HG02763 (cell line): ENCODE measurements around the gene MRTFA.
"Not testable (repeated sequence)": the region's sequence is repeated elsewhere in the genome, so short reads cannot be mapped to it uniquely, and the experiment has no call there.

ENCODE experiments used
- ATAC-seq: cut with Tn5 transposase; IDR thresholded peaks from one replicate; pipeline ENCODE4 v1.9.1; 2021; ENCODE audit warnings: mild to moderate bottlenecking, moderate library complexity; ENCODE audit not compliant: unreplicated experiment

Gene MRTFA

GRCh38 chr22:40500465-40500786, 136.1 kb downstream of the MRTFA start:
- not testable (repeated sequence) for ATAC-seq

DNA sequence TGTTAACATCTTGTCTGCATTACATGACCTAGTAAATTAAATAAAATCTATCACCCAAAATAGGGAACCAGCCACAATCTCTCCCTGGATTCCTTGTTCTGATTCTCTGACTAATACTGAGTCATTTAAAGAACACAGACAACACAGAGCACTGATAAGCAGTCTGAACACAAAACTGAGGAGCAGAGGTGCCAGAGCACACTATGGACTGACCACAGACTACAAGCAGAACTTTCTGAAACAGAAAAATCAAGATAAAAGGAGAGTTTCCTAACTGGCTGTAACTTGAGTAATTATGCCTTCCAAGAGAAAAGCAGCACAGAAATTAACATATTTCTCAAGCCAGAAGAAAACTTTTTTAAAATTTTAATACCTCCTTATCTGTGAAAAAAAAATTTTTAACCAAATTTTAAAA, 137.3 kb downstream of the MRTFA start:
- no peak for ATAC-seq

- no peak for ATAC-seq
These were observed 137.9 kb downstream of the MRTFA start for GRCh38 chr22:40498420-40499208.

- ATAC-seq: no peak
These were observed 143.1 kb downstream of the MRTFA start for GRCh38 chr22:40493441-40493840.

- peak; percentile 86 for ATAC-seq
These were observed 144.4 kb downstream of the MRTFA start for GRCh38 chr22:40491990-40492631.

DNA sequence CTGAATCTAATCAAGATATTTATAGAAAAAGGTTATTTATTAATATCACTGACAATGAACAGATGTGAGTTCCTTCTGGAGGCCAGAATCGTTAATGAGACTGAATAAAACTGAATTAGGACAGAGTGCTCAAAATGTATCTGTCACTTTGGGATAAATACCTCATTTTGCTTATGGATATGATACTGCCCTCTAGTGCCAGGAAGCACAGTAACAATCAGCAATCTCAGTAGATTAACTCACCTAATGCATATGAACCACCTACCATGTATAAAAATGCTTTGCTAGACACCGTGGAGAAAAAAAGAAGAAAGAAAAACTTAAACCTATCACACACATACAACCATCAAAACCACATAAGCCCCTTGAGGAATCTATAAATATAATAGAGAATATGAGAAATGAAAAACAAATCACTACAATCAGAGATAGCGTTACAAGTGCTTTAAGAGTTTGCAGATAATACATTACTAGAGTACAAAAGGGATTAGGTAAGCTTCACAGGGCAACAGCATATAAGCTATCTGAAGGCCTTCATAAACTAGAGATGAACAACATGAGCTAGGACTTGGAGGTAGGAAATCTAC, 148.8 kb downstream of the MRTFA start:
- no peak for ATAC-seq

- ATAC-seq: no peak
These were observed 149.4 kb downstream of the MRTFA start for GRCh38 chr22:40486962-40487602.

- no peak for ATAC-seq
These were observed 150.5 kb downstream of the MRTFA start for GRCh38 chr22:40485813-40486667.

GRCh38 chr22:40484906-40485669, 151.4 kb downstream of the MRTFA start:
- no peak for ATAC-seq

DNA sequence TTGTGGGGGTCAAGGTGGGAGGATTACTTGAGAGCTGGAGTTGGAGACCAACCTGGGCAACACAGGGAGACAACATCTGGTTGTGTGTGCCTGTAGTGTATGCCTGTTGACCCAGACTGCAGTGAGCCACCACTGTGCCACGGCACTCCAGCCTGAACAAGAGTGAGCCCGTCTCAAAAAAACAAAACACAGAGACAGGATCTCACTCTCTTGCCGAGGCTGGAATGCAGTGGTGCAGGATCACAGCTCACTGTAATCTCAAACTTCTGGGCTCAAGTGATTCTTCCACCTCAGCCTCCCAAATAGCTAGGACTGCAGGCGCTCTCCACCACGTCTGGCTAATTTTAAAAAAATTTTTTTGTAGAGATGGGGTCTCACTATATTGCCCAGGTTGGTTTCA, 153.6 kb downstream of the MRTFA start:
- no peak for ATAC-seq

DNA sequence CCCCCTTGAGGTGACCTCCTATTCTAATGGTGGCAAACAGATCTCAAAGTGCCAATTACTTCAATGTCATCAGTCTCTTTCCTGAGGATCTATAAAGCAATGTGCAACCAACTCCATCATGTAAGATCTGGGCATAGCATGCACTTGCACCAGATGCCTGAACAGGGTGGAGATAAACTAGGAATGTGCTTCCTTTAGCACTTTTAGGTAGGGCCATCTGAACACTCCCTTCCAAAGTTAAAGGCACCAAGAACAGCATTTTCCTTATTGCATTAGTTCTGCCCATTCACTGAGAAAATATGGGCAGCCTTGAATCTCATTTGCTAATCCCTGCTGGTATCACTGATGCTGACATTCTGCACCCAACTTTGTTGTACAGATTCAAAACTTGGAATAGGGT, 154.1 kb downstream of the MRTFA start:
- no peak for ATAC-seq

DNA sequence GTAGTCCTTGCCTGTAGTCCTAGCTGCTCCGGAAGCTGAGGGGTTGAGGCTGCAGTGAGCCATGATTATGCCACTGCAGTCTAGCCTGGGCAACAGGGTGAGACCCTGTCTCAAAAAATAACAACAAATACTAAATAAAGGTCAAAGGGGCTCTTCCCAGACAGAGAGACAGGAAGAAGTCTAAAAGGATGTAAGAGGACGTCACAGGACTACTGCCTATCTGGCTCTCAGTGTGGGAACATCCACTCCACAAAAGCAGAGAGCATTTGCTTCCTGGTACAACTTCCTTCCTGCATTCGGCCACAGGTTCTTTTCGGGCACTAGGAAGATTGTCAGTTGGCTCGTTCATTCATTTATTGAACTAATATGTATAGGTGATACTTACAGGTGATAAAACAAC, 155.5 kb downstream of the MRTFA start:
- ATAC-seq: no peak

- ATAC-seq: no peak
These were observed 156.5 kb downstream of the MRTFA start for GRCh38 chr22:40479887-40480538.

GRCh38 chr22:40479126-40479800, 157.3 kb downstream of the MRTFA start:
- no peak for ATAC-seq

- no peak for ATAC-seq
These were observed 158.0 kb downstream of the MRTFA start for GRCh38 chr22:40478338-40479125.

DNA sequence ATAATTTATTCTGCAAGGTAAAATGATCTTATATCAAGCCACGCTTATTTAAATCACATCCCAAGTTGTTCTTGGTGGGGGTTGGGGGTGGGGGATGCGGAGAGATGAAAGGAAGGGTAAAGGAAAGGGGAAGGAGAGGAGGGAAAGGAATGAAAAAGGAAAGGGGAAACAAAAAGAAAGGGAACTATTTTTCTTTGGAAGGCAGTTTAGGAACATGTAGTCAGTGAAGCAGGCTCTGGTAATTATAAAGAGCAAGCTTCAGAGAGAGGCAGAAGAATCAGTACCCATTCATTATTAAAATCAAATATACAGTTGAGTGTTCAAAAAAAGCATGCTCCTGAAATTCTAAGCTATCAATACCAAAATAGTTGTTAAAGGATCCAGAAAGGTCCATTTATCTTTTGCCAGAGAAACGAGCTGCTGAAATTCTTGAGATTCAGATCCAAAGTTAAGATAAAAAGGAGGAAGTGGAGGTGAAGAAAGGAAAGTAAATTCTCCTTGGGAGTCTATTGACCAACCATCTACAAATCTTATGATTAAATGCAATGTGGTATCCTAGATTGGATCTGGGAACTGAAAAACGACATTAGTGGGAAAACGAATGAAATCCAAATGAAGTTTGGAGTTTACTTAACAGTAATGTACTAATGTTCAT, 158.7 kb downstream of the MRTFA start:
- no peak for ATAC-seq

DNA sequence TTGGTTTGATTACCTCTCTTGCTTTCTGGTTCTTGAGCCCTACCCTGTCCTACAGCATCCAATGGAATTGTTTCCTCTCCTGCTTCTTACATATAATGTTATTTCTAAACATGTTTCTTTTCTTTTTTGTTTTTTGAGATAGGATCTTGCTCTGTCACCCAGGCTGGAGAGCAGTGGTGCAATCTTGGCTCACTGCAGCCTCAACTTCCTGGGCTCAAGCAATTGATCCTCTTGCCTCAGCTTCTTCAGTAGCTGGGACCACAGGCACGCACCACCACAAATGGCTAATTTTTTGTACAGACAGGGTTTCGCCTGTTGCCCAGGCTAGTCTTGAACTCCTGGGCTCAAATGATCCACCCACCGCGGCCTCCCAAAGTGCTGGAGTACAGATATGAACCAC, 160.2 kb downstream of the MRTFA start:
- no peak for ATAC-seq

DNA sequence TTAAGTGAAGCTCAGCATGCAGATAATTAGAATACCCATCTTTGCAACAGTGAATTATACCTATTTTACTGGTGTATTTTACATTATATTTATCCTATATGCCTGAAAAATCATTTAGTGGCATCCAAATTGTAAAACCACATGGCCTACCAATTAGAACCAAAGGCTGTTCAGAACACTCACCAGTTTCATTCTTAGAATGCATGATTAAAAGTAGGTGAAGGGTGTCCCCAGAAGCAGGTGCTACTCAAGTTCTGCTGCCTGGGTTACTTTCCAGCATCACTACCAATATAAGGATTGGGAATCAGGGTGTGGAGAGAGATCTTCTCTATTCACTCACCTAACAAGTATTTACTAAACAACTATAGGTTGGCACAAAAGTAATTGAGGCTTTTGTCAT, 162.8 kb downstream of the MRTFA start:
- no peak for ATAC-seq
